ENCODE measurements around the gene TMEM184B. TPM values are rescaled to one million over a fixed set of nuclear protein-coding genes. Genes with fewer than 3 reads are reported as not detected.

TMEM184B gene
- total and polyA plus RNA-seq, 2 of the 8 experiments (the other 6 are each of a cell fraction or from before 2014, with no cell fraction given) = 41.6 to 81.0 TPM

- H2BK5ac ChIP-seq (ENCODE audit: low read depth, low read length) = no peak overlapping the region; the same call in 1 of the 2 replicates
- WGBS, 2 experiments (ENCODE audit: extremely low coverage in 1 of 2, insufficient coverage in 1 of 2, insufficient read length in 1 of 2, insufficient replicate concordance in 2 of 2, low coverage in 1 of 2, low lambda C conversion rate in 2 of 2, missing lambda C conversion rate in 1 of 2) = 0% methylated on average over 18 of the region's 74 CpGs; no CpG with 5 or more reads in 1 of the 2 experiments
- peak overlapping the region; percentile 76 to 90 for H3K4me2 ChIP-seq (ENCODE audit: insufficient read depth in 1 of 2, low read depth in 2 of 2, low read length in 2 of 2)
- no peak overlapping the region for H2BK20ac ChIP-seq (ENCODE audit: low read length)
- CTCF ChIA-PET (ENCODE audit: partially characterized antibody) = interaction anchor here (0.9 to 2.6 kb wide), 4 partner anchors 13 to 99 kb away, joined by 3 to 12 read pairs (median 5); no protein-coding TSS in a partner anchor
- peak overlapping the region; percentile 86; the same call in 1 of the 2 replicates for H2AFZ ChIP-seq (ENCODE audit: low read length)
- H3K56ac ChIP-seq (replicated peaks; ENCODE audit: insufficient read length, low read depth, low read length) = no peak overlapping the region
- H3K27me3 ChIP-seq (replicated peaks in 1 of 4; ENCODE audit: control insufficient read depth in 3 of 4, extremely low read depth in 1 of 4, insufficient read depth in 3 of 4, low read length in 3 of 4) = peaks cover 0 to 14% (median 11%) of the 10 kb centered on the region in 4 experiments; a peak in 5 of 7 replicates
- peaks cover 7 to 11% of the 10 kb centered on the region in 2 experiments for H4K20me1 ChIP-seq (replicated peaks in 1 of 2; ENCODE audit: control insufficient read depth in 1 of 2, insufficient read depth in 2 of 2, low read length in 2 of 2)
- H3K23ac ChIP-seq (ENCODE audit: insufficient read length) = no peak overlapping the region
- H3K4me1 ChIP-seq (replicated peaks in 1 of 4; ENCODE audit: control insufficient read depth in 3 of 4, insufficient read depth in 4 of 4, low read length in 3 of 4) = peaks cover 0 to 10% (median 6%) of the 10 kb centered on the region in 4 experiments; a peak in 6 of 7 replicates
- peak overlapping the region; percentile 58 for H3K14ac ChIP-seq (ENCODE audit: insufficient read length)
- no peaks in the 10 kb centered on the region for H3K9me3 ChIP-seq (ENCODE audit: insufficient read depth in 2 of 2, low read depth in 1 of 2, low read length in 1 of 2)
- H2BK12ac ChIP-seq (ENCODE audit: low read depth, low read length) = no peak overlapping the region
- no peak overlapping the region for H2AK5ac ChIP-seq (ENCODE audit: low read depth, low read length)
- H2BK120ac ChIP-seq (replicated peaks; ENCODE audit: low read depth, low read length) = no peak overlapping the region
- no peaks in the 10 kb centered on the region for H3K79me1 ChIP-seq (ENCODE audit: low read depth, low read length)
- no peak overlapping the region for H3K18ac ChIP-seq (ENCODE audit: extremely low read depth, low read length)
- H3K27ac ChIP-seq (ENCODE audit: low read depth, low read length) = 0 out of 2 replicates have a peak overlapping the region, but pooled peaks have one; percentile 75
- peak overlapping the region; percentile 98 for H4K8ac ChIP-seq (ENCODE audit: extremely low read depth, insufficient read depth, low read length)
- H4K91ac ChIP-seq (replicated peaks; ENCODE audit: insufficient read length, low read length) = no peak overlapping the region
- no peak overlapping the region for H2BK15ac ChIP-seq (ENCODE audit: low read length)
- POLR2A ChIA-PET (ENCODE audit: partially characterized antibody) = interaction anchor here (0.5 to 6.6 kb wide), 9 partner anchors 10 to 132 kb away, joined by 3 to 65 read pairs (median 10); partner anchors contain the start of gene PLA2G6
- peak overlapping the region; percentile 64 to 82 (median 70) for H3K4me3 ChIP-seq (ENCODE audit: extremely low read depth in 1 of 4, insufficient read depth in 2 of 4, low read depth in 3 of 4, low read length in 4 of 4)
- no peak overlapping the region for H4K5ac ChIP-seq (ENCODE audit: insufficient read length, low read depth, low read length)
- H3K79me2 ChIP-seq (ENCODE audit: control insufficient read depth in 1 of 2, insufficient read depth in 2 of 2, low read length in 2 of 2) = peaks cover 2 to 17% of the 10 kb centered on the region in 2 experiments; a peak in 2 of 4 replicates
- peak overlapping the region; percentile 93 for H3K4ac ChIP-seq (replicated peaks; ENCODE audit: insufficient read length, low read depth, low read length)
- H3K23me2 ChIP-seq (ENCODE audit: low read depth, low read length) = peaks cover 17% of the 10 kb centered on the region
- no peaks in the 10 kb centered on the region for H3K36me3 ChIP-seq (ENCODE audit: control insufficient read depth in 2 of 4, insufficient read depth in 4 of 4, low read length in 3 of 4)
- H3K9ac ChIP-seq (replicated peaks in 1 of 4; ENCODE audit: extremely low read depth in 1 of 4, low read depth in 3 of 4, low read length in 3 of 4) = peak overlapping the region; percentile 77 to 98 (median 80)
- peak in 1 of 2 experiments; percentile 74 for DNase-seq (ENCODE audit: low read depth in 1 of 2, low spot score in 2 of 2)
- no peak for FAIRE-seq
- peak; percentile 14; the same call in 1 of the 2 replicates for TF ChIP-seq GABPA (IDR thresholded peaks at IDR 0.05; ENCODE audit: borderline replicate concordance, insufficient read depth, low read length)
- TF ChIP-seq CREB1 (IDR thresholded peaks at IDR 0.05) = 0 out of 2 replicates have a peak, but pooled peaks have one; percentile 56
- no peak for TF ChIP-seq NANOG (IDR thresholded peaks at IDR 0.05; ENCODE audit: insufficient read depth, low read depth, low read length, poor library complexity, severe bottlenecking)
- no peak; the same call in 1 of the 2 replicates for TF ChIP-seq PHF8 (conservative IDR thresholded peaks at IDR 0.05; ENCODE audit: low read depth, low read length)
- TF ChIP-seq EGR1 (IDR thresholded peaks at IDR 0.05; ENCODE audit: borderline replicate concordance, low read depth, low read length) = no peak
- no peak for TF ChIP-seq EZH2 (IDR thresholded peaks at IDR 0.05; ENCODE audit: low read depth, low read length, severe bottlenecking)
- no peak for TF ChIP-seq SAP30 (IDR thresholded peaks at IDR 0.05; ENCODE audit: insufficient read depth, insufficient replicate concordance, low read length)
- no peak for TF ChIP-seq SIX5 (IDR thresholded peaks at IDR 0.05; ENCODE audit: low read depth, low read length)
- no peak for TF ChIP-seq BCL11A (IDR thresholded peaks at IDR 0.05; ENCODE audit: low read depth in 2 of 2, low read length in 2 of 2)
- no peak for TF ChIP-seq SIRT6 (IDR thresholded peaks at IDR 0.05; ENCODE audit: low read length)
- no peak for TF ChIP-seq HDAC2 (IDR thresholded peaks at IDR 0.05; ENCODE audit: borderline replicate concordance in 1 of 2, low read depth in 2 of 2, low read length in 2 of 2)
Observed at GRCh38 chr22:38202437-38203089, 70.2 kb downstream of the TMEM184B start.
